Measurements from ENCODE around the gene PDE4D.

GRCh38 chr5:59115345-59115744, 778.2 kb downstream of the PDE4D start:
- TF ChIP-seq, protein P1, sequence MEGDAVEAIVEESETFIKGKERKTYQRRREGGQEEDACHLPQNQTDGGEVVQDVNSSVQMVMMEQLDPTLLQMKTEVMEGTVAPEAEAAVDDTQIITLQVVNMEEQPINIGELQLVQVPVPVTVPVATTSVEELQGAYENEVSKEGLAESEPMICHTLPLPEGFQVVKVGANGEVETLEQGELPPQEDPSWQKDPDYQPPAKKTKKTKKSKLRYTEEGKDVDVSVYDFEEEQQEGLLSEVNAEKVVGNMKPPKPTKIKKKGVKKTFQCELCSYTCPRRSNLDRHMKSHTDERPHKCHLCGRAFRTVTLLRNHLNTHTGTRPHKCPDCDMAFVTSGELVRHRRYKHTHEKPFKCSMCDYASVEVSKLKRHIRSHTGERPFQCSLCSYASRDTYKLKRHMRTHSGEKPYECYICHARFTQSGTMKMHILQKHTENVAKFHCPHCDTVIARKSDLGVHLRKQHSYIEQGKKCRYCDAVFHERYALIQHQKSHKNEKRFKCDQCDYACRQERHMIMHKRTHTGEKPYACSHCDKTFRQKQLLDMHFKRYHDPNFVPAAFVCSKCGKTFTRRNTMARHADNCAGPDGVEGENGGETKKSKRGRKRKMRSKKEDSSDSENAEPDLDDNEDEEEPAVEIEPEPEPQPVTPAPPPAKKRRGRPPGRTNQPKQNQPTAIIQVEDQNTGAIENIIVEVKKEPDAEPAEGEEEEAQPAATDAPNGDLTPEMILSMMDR (IDR thresholded peaks at IDR 0.05), result no peak
- TF ChIP-seq RELA (CRISPR knock-in tag; IDR thresholded peaks at IDR 0.05; ENCODE audit: borderline replicate concordance), result no peak
- TF ChIP-seq IRF2 (CRISPR knock-in tag; IDR thresholded peaks at IDR 0.05; ENCODE audit: borderline replicate concordance, low read depth), result no peak
- TF ChIP-seq CBFB (CRISPR knock-in tag; IDR thresholded peaks at IDR 0.05; ENCODE audit: low read depth), result no peak
- TF ChIP-seq FOXJ3 (CRISPR knock-in tag; IDR thresholded peaks at IDR 0.05; ENCODE audit: borderline replicate concordance), result no peak
- no peak for TF ChIP-seq SP1 (CRISPR knock-in tag; conservative IDR thresholded peaks at IDR 0.05)
- TF ChIP-seq ZNF121 (CRISPR knock-in tag; IDR thresholded peaks at IDR 0.05), result no peak
- TF ChIP-seq NFYB (CRISPR knock-in tag; conservative IDR thresholded peaks at IDR 0.05; ENCODE audit: low read depth), result no peak
- TF ChIP-seq, protein P2, sequence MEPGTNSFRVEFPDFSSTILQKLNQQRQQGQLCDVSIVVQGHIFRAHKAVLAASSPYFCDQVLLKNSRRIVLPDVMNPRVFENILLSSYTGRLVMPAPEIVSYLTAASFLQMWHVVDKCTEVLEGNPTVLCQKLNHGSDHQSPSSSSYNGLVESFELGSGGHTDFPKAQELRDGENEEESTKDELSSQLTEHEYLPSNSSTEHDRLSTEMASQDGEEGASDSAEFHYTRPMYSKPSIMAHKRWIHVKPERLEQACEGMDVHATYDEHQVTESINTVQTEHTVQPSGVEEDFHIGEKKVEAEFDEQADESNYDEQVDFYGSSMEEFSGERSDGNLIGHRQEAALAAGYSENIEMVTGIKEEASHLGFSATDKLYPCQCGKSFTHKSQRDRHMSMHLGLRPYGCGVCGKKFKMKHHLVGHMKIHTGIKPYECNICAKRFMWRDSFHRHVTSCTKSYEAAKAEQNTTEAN (CRISPR knock-in tag; IDR thresholded peaks at IDR 0.05), result no peak
- no peak for TF ChIP-seq ATF3 (CRISPR knock-in tag; conservative IDR thresholded peaks at IDR 0.05)
- TF ChIP-seq NR2C2 (CRISPR knock-in tag; IDR thresholded peaks at IDR 0.05), result no peak
